GM13977 (cell line): ENCODE results near the gene OTUD5.

Experiments
- DNase-seq: peaks from one replicate; pipeline ENCODE4 v3.0.0; 2012; ENCODE audit warnings: low spot score
- CTCF ChIP-seq: IDR thresholded peaks from 2 replicates; pipeline ENCODE4 v1.5.1; 2012; ENCODE audit warnings: mild to moderate bottlenecking, control low read depth; ENCODE audit not compliant: insufficient read depth; ENCODE audit errors: extremely low read depth, missing control alignments
- in situ Hi-C: fragments of 300-500 bp; cut with MboI; formaldehyde crosslinking; loops from one replicate; pipeline ENCODE4 v1.12.0; 2022; ENCODE audit warnings: low sequenced_read_pairs, low pct_unique_long_range_greater_than_20kb, mixed read lengths, inconsistent platforms; ENCODE audit not compliant: unreplicated experiment

OTUD5 gene

GRCh38 chrX:48957477-48957826, at the start of gene OTUD5:
TSS of gene OTUD5 (minus strand) at chrX:48957607. CDS start at chrX:48957570, 37 bp downstream.
- DNase-seq: peak; percentile 87
- in situ Hi-C loops: no loop called here

GRCh38 chrX:49003696-49004095, 46.3 kb upstream of the OTUD5 start:
- no peak for DNase-seq
- TF ChIP-seq CTCF: no peak
- in situ Hi-C loops: no loop called here

More at GRCh38 chrX:48957477-48957826, at the start of gene OTUD5:
- no peak for TF ChIP-seq CTCF

GRCh38 chrX:49002091-49002935, 44.9 kb upstream of the OTUD5 start, which contains the start of gene GRIPAP1:
TSS of gene GRIPAP1 (minus strand) at chrX:49002264. CDS start at chrX:49002229, 35 bp downstream.
- peak; percentile 79 for DNase-seq
- no peak for TF ChIP-seq CTCF
- in situ Hi-C loops: no loop called here

GRCh38 chrX:49001521-49002090, 44.2 kb upstream of the OTUD5 start:
- peak; percentile 37 for DNase-seq
- no peak for TF ChIP-seq CTCF
- in situ Hi-C loops: no loop called here

GRCh38 chrX:49000636-49001035, 43.2 kb upstream of the OTUD5 start:
- no peak for DNase-seq
- in situ Hi-C loops: no loop called here
- TF ChIP-seq CTCF: no peak

GRCh38 chrX:48999030-48999429, 41.6 kb upstream of the OTUD5 start:
- no peak for DNase-seq
- in situ Hi-C loops: no loop called here
- TF ChIP-seq CTCF: no peak
